ENCODE measurements around the gene FBRSL1.

GRCh38 chr12:132508860-132509732 lies 19.1 kb downstream of the FBRSL1 start:
- TF ChIP-seq, protein P1, sequence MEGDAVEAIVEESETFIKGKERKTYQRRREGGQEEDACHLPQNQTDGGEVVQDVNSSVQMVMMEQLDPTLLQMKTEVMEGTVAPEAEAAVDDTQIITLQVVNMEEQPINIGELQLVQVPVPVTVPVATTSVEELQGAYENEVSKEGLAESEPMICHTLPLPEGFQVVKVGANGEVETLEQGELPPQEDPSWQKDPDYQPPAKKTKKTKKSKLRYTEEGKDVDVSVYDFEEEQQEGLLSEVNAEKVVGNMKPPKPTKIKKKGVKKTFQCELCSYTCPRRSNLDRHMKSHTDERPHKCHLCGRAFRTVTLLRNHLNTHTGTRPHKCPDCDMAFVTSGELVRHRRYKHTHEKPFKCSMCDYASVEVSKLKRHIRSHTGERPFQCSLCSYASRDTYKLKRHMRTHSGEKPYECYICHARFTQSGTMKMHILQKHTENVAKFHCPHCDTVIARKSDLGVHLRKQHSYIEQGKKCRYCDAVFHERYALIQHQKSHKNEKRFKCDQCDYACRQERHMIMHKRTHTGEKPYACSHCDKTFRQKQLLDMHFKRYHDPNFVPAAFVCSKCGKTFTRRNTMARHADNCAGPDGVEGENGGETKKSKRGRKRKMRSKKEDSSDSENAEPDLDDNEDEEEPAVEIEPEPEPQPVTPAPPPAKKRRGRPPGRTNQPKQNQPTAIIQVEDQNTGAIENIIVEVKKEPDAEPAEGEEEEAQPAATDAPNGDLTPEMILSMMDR (IDR thresholded peaks at IDR 0.05), result no peak
- TF ChIP-seq POLR2A (IDR thresholded peaks at IDR 0.05), result no peak
